ENCODE measurements around the gene CERK. TPM values are rescaled to one million over a fixed set of nuclear protein-coding genes. Genes with fewer than 3 reads are reported as not detected.
A peak's percentile ranks its signal among the peaks of the same experiment; 100 is the strongest.

CERK gene
- total and polyA plus RNA-seq, 7 donors = 23.9 to 45.5 (median 28.2) TPM

- Histone ChIP-seq H3K27me3 (no peaks in the 10 kb centered on the region), H3K4me1 (no peaks in the 10 kb centered on the region), H3K27ac (no peak overlapping the region), H3K4me3 (no peak overlapping the region), H3K9me3 (no peaks in the 10 kb centered on the region), H3K36me3 (peaks cover 18 to 94% (median 42%) of the 10 kb centered on the region in 4 donors)
- TF ChIP-seq CTCF (IDR thresholded peaks at IDR 0.05) (no peak), EP300 (IDR thresholded peaks at IDR 0.05) (no peak), POLR2A (IDR thresholded peaks at IDR 0.05) (no peak), POLR2AphosphoS5 (IDR thresholded peaks at IDR 0.05) (no peak)
- no peak for DNase-seq
- 93 to 94% methylated on average over 6 of the region's 6 CpGs for WGBS, 2 donors
- intact Hi-C loops (cut with DNase I) = no loop called here
Measured at GRCh38 chr22:46703996-46704370, 34.1 kb downstream of the CERK start.

- Histone ChIP-seq H3K36me3 (peaks cover 18 to 94% (median 40%) of the 10 kb centered on the region in 4 donors), H3K4me3 (no peak overlapping the region), H3K27ac (no peak overlapping the region), H3K4me1 (no peaks in the 10 kb centered on the region), H3K9me3 (no peaks in the 10 kb centered on the region), H3K27me3 (no peaks in the 10 kb centered on the region)
- no peak for DNase-seq
- WGBS, 2 donors = 96 to 97% methylated on average over 26 of the region's 26 CpGs
- TF ChIP-seq CTCF (IDR thresholded peaks at IDR 0.05) = no peak
- TF ChIP-seq POLR2A (IDR thresholded peaks at IDR 0.05) = no peak
- no peak for TF ChIP-seq POLR2AphosphoS5 (IDR thresholded peaks at IDR 0.05)
- no peak for TF ChIP-seq EP300 (IDR thresholded peaks at IDR 0.05)
- intact Hi-C loops (cut with DNase I) = no loop called here
Measured at GRCh38 chr22:46703171-46703995, 34.7 kb downstream of the CERK start.

- 93 to 95% methylated on average over 33 of the region's 33 CpGs for WGBS, 2 donors
- DNase-seq = no peak
- Histone ChIP-seq H3K9me3 (no peaks in the 10 kb centered on the region), H3K27me3 (no peaks in the 10 kb centered on the region), H3K36me3 (peaks cover 19 to 94% (median 42%) of the 10 kb centered on the region in 4 donors), H3K4me3 (no peak overlapping the region), H3K4me1 (no peaks in the 10 kb centered on the region), H3K27ac (no peak overlapping the region)
- TF ChIP-seq POLR2AphosphoS5 (IDR thresholded peaks at IDR 0.05) (no peak), EP300 (IDR thresholded peaks at IDR 0.05) (no peak), CTCF (IDR thresholded peaks at IDR 0.05) (no peak), POLR2A (IDR thresholded peaks at IDR 0.05) (no peak)
- intact Hi-C loops (cut with DNase I) = no loop called here
Measured at GRCh38 chr22:46701262-46701661, 36.8 kb downstream of the CERK start.

GRCh38 chr22:46699091-46699490, 39.0 kb downstream of the CERK start:
- Histone ChIP-seq H3K4me1 (no peaks in the 10 kb centered on the region), H3K27ac (no peak overlapping the region), H3K27me3 (no peaks in the 10 kb centered on the region), H3K36me3 (peaks cover 19 to 98% (median 55%) of the 10 kb centered on the region in 4 donors), H3K9me3 (no peaks in the 10 kb centered on the region), H3K4me3 (no peak overlapping the region)
- 95 to 96% methylated on average over 17 of the region's 17 CpGs for WGBS, 2 donors
- intact Hi-C loops (cut with DNase I) = no loop called here
- peak; percentile 33 for DNase-seq
- no peak for TF ChIP-seq EP300 (IDR thresholded peaks at IDR 0.05)
- no peak for TF ChIP-seq CTCF (IDR thresholded peaks at IDR 0.05)
- TF ChIP-seq POLR2A (IDR thresholded peaks at IDR 0.05) = no peak
- TF ChIP-seq POLR2AphosphoS5 (IDR thresholded peaks at IDR 0.05) = no peak
